Effector CD8-positive, alpha-beta T cell (primary cell): ENCODE data around the gene TSC22D4.

ENCODE experiments used
- DNase-seq: peaks from one replicate; lab custom pipeline; 2025; lab: John Stamatoyannopoulos, UW

The TSC22D4 gene

DNA sequence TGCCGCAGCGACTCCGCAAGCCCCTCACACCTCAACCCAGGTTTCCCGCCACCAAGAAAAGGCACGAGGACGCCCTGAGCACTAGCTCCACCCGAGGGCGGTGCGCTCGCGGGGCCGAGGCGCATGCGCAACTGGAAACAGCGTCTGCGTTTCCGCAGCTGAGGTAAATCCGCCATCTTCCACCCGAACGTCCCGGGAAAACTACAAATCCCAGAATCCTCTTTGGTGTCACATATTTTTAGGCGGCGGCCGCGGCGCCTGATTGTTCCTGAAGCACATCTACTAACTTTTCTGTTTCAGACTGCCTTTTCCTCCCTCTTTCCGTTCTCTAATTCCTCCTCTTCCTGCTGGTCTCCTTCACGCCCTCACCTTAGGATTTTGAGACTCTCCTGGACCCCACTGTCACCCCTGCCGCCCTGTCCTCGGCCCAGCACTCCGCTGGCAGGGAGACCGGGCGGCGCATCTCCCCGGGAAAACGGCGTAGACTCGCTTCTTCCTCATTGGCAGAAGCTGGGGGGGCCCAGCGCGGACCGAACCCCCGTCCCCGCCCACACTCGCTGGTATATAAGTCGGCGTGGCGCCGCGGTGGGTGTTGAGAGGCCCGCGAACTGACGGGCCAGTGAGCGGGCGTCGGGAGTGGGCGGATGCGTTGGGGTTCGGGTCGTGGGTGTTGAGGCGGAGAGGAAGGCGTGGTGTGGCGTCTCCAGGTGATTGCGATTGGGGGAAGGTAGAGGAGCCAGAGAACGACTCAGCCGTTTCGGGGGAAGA, 50.6 kb downstream of the TSC22D4 start, which contains the start of gene ZCWPW1:
Gene ZCWPW1, minus strand, starts transcription at position 505 of the 768 bp plus-strand sequence. CDS start 8,054 bp downstream, outside the sequence.
- peak; percentile 94 for DNase-seq

- no peak for DNase-seq
Observed at GRCh38 chr7:100427762-100428198, 51.2 kb downstream of the TSC22D4 start.

- DNase-seq: no peak
Observed at GRCh38 chr7:100426516-100426915, 52.5 kb downstream of the TSC22D4 start.

DNA sequence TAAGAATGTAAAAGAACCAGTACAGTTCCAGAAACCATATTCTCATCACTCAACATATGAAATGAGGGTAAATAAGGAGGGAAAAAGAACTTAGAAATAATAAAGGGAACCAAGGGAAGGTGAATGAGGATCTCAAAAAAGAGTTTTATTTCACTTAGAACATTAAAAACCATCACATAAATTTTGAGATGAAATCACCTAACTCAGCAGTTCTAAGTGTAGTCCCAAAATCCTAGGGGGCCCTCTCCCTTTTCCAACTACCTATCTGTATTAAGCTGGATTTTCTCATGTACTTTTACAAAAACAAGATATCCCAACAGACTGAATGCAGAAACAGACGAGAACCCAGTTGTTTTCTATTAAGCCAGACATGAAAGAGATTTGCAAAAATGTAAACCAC, 53.7 kb downstream of the TSC22D4 start:
- no peak for DNase-seq

GRCh38 chr7:100423315-100423714, 55.7 kb downstream of the TSC22D4 start:
- no peak for DNase-seq

- no peak for DNase-seq
Observed at GRCh38 chr7:100419660-100420226, 59.3 kb downstream of the TSC22D4 start.

DNA sequence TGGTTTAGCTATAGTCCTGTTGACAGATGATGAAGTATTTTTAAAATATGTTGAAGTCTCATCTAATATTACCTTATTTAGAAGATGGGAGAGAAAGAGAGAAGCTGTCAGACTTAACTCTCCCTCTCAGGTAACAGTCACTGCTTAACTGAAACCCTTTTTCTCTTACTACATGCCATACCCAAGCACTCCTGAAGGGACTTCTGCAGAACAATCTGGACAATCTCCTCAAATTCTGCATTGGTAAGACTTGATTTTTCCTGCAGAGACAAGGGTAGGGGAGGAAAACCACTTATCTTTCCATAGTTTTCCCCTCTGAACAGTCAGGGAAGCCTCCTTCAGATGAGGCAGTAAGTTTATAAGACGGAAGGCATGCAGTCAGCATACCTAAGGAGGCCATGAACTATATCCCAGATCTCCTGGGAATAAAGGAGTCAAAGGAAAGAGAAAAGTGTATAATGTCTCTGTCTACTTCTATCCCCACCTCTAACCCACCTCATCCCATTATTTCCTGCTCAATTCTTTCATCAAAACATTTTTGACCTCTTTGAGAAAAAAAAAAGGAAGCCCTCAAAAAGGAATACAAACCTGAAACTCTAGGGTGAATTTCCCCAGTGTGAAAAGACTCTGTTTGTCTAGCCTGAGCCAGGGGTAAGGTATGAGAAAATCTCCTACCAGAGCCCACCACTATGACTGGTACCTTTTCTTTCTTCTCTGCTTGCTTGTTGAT, 59.9 kb downstream of the TSC22D4 start:
- DNase-seq: no peak
